Measurements from ENCODE around the gene MXI1.
A peak's percentile ranks its signal among the peaks of the same experiment; 100 is the strongest.

Gene MXI1

DNA sequence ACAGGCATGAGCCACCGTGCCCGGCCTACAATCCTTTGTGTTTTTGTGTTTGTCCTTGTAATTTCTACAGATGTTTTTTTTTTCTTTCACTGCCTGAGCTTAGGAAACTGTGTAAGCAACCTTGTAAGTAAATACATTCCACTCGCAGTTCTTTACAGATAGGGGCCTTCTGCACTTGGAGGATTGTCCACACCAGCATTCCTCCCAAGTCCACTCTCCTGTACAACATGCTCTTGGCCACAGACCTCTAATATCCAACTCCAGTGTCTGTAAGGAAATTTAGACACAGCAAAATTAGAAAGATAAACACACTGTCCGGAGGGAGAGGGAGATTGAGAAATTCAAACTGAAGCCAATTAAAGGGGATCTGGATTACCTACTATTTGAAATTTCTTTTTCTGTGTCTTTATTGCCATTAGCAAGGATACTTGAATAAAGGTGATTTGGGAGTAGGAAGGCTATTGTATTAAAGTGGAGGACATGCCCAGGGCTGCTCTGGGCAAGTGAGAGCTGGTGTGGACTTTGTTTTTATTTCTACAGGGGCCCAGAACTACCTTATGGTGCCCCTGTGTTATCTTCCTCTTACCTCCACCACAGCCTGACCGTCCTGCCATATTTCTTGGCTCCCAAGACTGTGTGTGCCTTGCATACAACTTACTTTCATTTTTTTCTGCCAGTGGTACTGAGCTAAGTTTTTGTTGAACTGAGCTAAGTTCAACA is 9.7 kb downstream of the MXI1 start:
- DNase-seq, result no peak

DNA sequence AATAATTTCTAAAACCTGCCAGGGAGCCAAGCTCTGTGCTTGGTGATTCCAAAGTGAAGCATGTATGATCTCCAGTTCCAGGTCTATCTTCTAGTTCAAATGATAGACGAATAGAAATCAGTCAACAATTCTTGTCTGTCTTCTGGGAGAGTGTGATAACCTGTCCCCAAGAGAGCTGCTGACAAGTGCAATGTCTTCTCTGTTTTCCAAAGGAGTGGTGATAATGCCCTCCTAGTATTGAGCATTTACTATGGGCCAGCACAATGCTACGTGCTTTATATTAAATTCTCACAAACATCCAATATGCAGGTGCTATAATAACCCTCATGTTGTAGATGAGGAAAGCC is 10.2 kb downstream of the MXI1 start:
- DNase-seq, result no peak

DNA sequence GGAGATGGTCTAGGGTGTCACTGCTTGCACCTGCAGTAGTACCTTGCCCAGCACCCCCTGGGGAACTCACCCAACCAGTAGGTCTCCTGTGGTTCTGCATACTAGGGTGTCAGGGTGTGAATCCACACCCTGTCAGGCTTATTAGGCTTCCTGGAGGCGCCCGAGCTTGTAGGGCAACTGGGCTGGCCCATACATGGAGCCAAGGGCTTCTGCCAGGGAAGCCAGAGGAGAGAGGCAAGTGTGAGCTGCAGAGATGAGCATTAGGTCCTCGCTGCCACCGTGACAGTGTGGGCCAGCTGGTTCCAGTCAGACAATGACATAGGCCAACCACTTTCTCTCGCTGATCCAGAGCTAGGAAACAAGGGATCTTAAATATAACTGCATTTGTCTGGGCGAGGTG is 11.2 kb downstream of the MXI1 start:
- DNase-seq, result no peak

DNA sequence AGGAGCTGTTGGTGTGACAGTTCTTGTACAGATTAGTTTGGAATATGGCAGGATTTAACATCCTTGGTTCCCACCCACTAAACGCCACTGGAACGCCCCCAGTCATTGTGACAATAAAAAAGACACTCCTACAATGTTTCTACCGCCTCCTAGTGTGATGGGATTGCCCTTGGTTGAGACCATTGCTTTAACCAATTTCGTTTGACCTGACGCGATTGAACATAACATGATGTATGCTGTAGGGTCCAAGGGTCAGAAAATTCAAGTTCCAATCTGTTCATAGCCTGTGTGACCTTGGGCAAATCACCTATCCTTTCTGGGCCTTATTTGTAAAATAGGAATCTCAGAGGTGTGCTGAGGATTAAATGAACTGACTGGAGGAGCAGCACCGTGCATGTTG is 12.5 kb downstream of the MXI1 start:
- no peak for DNase-seq

DNA sequence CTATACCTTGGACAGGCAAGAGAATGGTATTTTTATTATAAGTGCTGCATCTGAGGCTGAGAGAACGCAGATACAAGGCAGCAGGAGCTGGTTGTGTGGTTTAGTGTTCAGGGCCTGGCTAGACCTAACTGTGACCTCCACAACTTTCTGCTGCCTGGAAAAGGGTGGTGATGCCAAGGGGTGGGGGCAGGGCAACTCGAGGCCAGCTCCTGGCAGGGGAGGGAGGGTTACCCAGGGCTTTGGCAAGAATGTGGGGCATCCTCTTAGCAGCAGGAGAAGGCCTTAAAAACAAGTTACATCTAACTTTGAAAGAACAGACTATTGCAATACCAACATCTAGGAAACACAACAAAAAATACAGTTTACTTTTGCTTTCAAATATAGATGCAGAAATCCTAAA is 13.0 kb downstream of the MXI1 start:
- no peak for DNase-seq

DNA sequence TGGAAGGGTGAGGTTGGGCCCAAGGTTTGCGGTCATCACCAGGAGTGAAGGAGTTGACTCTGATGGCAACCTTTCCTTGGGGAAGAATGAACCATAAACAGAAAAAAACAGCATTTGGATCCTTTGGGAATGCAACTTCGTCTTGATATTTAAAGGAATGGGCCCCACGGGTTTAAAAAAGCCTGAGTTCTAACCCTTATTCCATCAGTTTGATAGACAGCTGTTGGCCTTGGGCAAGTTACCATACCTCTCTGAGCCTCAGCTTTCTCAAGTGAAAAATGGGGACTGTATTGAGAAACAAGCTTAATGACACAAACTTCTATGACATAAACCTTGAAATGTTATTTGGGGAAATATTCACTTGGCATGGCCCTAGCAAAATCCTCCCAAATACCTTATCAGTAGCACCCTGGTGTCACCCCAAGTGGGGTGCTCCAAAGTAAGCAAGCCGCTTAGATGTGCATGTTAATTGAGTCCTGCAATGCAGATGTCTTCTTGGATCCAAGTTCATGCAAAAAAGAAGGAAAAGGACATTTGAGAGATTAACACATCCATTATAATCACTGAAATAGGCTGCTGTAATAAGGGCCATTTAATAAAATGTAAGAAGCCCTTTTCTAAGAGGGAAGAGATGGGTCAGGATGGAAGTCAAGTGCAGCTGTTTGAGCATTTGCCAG is 13.8 kb downstream of the MXI1 start:
- no peak for DNase-seq

DNA sequence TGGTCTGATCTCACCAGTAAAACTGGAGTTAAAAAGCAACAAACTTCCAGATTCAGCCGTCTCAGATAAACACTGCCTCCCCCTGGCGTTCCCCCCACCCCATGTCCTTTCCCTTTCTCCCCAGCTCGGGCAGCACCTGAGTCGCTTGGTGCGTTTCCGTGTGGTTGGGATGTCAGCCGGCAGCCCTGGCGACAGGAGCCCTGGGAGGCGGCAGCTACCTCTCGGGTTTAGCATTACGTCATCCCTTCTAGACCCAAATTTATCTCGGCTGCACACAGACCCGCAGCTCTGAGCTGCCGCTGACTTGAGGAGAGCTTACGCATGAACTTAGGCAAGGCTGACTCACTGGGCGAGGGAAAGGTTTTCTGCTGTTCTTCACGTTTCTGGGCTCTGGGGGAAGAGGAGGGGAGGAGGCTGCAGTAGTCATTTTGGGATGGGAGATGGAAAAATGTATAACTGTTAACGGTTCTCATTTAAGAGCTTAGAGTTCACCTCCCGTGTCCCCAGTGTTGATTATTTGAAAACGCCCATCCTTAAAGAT is 14.4 kb downstream of the MXI1 start:
- DNase-seq, result peak; percentile 65

DNA sequence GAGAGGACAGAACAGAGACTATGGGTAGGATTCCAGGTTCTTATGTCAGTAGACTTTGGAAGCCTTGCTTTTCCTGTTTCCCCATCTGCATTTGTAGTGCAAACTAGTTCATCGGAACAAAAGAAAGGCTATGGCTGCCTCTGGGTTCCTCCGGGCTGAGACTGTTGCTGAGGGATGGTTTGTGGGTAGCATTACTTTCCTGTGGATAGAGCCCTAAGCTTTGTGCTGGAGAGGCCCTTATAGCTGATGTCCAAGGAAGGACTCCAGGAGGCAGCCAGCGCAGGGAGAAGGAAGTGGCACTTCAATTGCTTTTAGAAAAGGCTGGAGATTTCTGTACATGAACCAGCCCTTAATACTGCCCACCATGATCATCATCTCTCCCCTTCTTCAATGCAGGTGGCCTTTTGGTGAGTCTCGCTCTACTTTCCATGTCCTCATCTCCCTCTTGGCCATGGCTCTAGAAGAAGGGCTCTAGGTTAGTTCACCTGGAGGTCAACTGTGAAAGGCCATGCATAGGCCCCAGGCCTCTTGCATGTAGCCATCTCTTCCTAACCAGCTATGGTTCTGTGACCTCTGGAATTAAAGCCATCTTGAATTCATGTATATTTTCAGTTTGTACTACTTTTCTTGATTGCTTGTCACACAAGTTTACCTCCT is 15.4 kb downstream of the MXI1 start:
- no peak for DNase-seq

DNA sequence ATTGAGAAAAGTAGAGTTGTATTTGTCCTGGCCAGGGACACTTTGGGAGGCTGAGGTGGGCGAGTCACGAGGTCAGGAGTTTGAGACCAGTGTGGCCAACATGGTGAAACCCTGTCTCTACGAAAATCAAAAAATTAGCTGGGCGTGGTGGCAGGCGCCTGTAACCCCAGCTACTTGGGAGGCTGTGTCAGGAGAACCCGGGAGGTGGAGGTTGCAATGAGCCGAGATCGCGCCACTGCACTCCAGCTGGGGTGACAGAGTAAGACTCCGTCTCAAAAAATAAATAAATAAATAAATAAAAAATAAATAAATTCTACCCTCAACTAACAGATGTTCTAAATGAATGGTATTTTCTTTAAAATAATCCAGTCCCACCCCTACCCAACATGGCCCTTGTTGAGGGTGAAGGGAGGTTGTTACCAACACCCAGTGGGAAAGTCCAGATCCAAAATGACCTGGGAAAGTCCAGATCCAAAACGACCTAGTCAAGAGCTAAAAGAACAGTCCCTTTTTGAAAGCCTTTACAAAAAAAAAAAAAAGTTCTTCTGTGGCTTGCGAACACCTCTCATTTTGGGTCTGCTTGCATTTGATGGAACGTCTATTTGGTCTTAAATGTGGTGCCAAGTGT is 16.0 kb downstream of the MXI1 start:
- no peak for DNase-seq

DNA sequence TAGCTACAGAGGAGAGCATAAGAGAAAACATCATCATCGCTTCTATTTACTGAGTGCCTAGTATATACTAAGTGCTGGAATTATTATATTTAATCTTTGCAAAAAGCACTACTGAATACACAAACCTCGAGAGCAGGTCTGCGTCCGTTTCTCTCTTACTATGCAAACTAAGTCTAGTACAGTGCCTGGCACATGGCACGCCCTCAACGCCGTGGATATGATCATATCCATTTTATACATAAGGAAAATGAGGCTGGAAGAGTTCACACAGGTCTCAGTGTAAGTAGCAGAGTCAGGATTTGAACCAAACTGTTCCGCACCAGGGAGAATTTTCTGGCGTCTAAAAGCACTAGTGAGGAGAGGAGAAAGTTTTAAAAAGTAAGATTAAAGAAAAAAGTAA is 17.6 kb downstream of the MXI1 start:
- no peak for DNase-seq

DNA sequence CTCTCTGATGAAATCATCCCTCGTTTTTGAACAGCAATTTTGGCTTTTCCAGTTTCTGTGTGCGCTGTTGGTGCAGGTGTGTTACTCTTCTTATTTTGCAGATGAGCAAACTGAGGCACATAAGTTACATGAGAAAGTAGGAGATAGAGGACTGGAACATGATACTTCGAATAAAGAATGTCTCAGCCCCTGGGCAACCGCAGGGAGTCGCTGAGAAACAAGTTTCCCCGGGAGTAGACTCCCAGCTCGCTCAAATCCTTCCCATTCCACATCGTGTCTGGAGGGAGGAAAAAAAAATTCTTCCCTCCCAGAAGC is 18.0 kb downstream of the MXI1 start:
- no peak for DNase-seq

DNA sequence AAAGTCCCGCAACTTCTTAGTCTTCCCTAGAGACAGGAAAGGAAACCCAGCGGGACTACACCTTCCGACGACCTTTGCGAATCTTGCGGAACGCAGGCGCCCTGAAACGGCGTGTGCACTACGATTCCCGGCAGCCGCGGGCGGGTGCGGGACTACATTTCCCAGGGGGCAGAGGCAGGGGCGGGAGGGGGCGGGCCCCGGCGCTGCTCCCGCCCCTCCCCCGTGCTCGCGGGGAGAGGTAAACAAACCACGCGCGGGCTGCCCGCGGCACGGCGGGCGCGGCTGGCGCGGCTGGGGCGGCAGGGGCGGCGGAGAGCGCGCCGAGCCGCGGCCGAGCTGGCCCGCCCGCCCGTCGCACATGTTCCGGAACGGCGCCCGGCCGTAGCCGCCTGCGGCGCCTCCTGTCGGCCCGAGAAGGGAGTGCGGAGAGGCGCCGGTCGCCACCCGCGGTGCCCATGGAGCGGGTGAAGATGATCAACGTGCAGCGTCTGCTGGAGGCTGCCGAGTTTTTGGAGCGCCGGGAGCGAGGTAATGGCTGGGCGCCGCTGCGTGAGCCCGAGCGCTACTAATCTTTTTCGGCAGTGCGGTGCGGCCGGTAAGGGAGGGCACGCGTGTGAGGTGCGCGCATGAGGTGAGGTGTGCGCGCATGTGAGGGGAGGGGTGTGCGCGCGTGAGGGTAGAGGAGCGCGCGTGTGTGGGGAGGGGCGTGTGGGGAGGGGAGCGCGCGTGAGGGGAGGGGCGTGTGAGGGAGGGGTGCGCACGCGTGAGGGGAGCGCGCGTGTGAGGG is 18.5 kb downstream of the MXI1 start:
- peak; percentile 72 for DNase-seq

DNA sequence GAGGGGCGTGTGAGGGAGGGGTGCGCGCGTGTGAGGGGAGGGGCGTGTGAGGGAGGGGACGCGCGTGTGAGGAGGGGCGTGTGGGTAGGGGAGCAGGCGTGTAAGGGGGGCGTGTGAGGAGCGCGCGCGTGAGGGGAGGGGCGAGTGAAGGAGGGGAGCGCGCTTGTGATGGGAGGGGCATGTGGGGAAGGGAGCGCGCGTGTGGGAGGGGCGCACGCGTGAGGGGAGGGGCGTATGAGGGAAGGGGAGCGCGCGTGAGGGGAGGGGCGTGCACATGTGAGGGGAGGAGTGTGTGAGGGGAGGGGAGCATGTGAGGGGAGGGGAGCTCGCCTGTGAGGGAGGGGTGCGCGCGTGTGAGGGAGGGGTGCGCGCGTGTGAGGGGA is 19.1 kb downstream of the MXI1 start:
- DNase-seq, result peak; percentile 71

DNA sequence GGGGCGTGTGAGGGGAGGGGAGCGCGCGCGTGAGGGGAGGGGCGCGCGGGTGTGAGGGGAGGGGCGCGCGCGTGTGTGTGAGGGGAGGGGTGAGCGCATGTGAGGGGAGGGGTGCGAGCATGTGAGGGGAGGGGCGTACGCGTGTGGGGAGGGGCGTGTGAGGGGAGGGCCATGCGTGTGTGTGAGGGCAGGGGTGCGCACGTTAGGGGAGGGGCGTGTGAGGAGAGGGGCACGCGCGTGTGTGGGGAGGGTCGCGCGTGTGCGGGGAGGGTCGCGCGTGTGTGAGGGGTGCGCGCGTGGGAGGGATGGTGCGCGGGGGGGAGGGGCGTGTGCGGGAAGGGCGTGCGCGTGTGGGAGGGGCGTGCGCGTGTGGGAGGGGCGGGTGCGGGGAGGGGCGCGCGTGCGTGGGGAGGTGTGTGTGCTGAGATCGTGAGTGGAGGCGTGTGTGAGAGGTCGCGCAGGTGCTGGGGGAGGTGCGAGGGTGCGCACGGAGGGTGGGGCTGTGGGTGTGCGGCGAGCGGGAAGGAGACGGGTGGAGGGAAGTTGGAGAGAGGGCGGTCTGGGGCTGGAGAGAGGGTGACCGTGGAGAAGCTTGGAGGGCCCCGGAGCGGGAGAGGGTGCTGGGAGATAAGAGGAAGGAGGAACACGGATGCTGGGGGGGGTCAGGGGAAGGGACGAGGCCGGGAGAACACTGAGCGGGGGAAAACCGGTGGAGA is 19.7 kb downstream of the MXI1 start:
- no peak for DNase-seq

DNA sequence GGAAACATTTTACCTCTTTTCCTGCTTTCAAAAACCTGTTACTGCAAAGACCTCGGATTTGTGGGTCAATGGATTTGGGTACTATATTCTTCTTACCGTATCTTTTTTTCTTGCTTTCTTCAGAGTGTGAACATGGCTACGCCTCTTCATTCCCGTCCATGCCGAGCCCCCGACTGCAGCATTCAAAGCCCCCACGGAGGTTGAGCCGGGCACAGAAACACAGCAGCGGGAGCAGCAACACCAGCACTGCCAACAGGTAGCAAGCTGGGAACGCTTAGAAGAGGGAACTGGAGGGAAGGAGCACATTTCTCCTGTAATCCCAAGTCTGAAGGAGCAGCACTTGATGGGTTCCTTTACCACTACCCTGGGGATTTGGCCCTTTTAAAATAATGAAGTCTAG is 20.7 kb downstream of the MXI1 start:
- no peak for DNase-seq

DNA sequence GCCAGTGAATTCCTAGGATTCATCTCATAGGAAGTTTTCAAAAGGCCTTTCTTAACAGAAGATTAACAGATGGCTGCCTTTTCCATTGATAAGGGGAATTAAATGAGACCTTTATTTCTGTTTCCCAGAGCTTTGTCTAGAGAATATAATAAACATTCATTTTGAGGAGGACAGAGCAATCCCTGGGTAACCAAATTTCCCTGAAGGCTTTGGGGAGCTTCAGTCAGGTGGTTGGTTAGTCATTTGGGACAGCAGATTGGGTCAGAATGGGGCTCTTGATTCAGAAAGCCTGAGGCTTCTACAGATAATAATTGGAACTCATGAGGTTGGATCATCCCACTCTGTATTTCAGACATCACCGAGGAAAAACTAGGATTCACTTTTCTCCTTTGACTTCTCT is 21.8 kb downstream of the MXI1 start:
- no peak for DNase-seq

DNA sequence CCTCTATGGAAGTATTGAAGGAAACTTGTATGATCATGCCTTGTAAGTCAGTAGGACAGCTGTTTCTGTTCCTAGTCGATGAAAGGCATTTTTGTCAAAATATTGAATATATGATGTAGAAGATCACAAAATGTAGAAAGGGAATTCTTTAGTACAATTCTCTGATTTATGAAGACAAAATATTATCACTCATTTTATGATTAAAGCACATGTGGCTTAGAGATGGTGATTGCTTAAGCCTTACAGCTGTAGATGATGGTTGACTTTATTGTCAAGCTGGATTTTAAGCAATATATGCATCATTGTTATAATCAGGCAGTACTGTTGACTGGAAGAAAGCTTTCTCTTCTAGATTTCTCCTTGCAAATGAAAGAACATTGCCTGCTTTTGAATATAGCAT is 26.4 kb downstream of the MXI1 start:
- DNase-seq, result no peak

DNA sequence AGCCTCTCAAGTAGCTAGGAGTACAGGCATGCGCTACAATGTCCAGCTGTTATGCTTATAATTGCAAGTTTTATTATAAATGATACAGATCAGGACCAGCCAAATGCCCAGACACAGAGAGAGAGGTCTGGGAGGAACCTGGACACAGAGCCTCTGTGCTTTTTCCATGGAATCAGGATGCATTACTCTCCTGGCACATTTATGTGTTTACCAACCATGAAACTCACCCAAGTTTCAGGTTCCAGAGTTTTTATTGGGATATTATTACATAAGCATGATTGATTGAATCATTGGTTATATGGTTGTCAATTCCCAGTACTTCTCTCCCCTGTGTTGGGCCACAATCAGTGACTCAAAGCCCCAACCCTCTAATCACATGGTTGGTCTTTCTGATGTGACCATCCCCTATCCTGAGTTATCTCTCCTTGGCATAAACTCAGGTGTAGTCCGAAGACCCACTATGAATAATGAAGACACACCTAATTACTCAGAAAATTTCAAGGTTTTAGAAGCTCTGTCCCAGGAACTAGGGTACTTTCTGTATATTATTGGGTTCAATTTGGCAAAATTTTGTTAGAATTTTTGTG is 30.6 kb downstream of the MXI1 start:
- DNase-seq, result no peak

DNA sequence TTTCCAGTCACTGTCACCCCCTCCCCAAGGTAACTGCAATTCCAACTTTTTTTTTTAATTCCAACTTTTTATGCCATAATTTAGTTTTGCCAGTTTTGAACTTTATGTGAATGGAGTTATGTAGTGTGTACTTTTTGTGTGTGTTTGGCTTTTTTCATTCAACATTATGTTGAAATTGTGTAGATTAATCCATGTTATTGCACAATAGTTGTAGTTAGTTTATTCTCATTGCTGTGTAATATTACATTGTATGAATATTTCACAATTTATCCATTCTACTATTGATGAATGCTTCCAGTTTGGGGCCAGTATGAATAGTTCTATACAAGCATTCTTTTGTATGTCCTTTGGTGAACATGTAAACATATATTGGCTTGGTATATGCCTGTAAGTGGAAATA is 32.5 kb downstream of the MXI1 start:
- DNase-seq, result no peak

DNA sequence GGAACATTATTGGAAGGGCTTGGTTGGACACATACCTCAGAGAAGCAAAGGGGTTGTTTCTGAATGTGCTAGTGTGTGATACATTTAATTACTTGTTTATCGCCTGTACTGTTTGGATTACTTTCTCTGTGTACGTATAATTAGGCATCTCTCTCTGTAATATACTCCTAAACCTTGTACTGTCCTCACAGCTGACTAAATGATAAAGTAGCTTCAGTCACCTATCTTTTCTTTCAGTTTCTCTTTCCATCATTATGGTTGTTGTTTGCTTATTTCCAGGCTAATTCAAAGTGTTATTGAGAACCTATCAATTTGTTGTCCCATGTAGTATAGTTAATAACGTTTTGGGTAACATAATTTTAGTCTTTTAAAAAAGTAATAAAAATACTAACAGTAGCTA is 34.0 kb downstream of the MXI1 start:
- DNase-seq, result no peak

DNA sequence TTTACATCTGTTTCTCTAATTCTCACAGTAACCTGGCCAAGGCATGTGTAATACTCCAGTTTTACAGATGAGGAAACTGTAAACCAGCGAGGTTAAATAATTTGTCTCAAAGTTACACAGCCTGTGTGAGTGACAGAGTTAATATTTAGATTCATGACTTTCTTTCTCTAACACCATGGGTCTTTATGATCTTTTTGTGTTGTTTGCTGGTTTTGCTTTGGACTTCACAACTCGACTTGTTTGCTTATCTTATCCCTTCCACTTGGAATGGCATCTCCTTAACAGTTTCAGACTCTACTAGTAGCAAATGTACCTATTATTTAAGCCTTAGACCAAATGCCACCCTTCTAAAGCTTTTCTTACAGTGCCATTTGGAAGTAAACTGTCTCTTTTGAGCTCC is 34.4 kb downstream of the MXI1 start:
- no peak for DNase-seq

DNA sequence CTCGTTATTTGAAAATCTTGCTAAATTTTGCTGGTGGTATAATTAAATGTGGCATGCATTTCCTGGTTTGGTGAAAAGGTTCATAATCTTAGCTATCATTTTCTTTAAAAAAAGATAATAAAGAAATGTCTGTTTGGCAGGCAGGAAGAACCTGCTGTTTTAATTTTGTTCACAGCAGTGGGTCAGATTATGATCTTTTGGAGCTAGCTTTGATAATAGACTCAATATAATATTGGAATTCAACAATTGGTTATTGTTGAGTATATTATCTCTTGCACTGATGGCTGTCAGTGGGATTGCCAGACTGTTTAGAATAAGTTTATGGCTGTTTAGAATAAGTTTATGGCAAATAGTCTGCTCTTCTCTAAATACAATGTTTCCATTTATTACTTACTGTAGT is 35.1 kb downstream of the MXI1 start:
- DNase-seq, result no peak

All from NCI-H446 treated with DMSO at 0.1 percent for 48 hours (cell line).